Endothelial cell of umbilical vein (primary cell): Measurements from ENCODE around the gene DNAJC6. TPM values are rescaled to one million over a fixed set of nuclear protein-coding genes. Genes with fewer than 3 reads are reported as not detected.

Source experiments
- BruUV-seq: library from RNA; stranded (reverse); fragments of 400-500 nt; replicated peaks from 2 replicates; lab custom pipeline; 2021; lab: Mats Ljungman, UMichigan
- CTCF ChIA-PET: fragments of 300-600, 350-600 bp; sonication (Branson Sonifier 250); formaldehyde crosslinking; loops from one replicate; lab custom pipeline; 2021; ENCODE audit warnings: antibody characterized with exemption, inconsistent platforms; lab: Charles Lee
- POLR2A ChIA-PET: fragments of 300-600, 350-600 bp; sonication (Branson Sonifier 250); formaldehyde crosslinking; loops from one replicate; lab custom pipeline; 2021; ENCODE audit warnings: antibody characterized with exemption, inconsistent platforms; lab: Charles Lee
- DNase-seq: peaks from one replicate; pipeline ENCODE4 v3.0.0-alpha.2; 2011; ENCODE audit warnings: low read depth, low spot score
- FAIRE-seq: peaks from 2 replicates; lab custom pipeline; 2011; peaks lifted over from hg19 to GRCh38; lab: Jason Lieb, UNC
- H2AFZ ChIP-seq: 2 replicates; pipeline ENCODE4 v1.6.0; 2012; ENCODE audit warnings: low read depth, low read length, control low read depth, inconsistent platforms
- H3K27ac ChIP-seq: 2 replicates; pipeline ENCODE4 v1.5.1; 2011; ENCODE audit warnings: low read depth, mild to moderate bottlenecking, control low read depth, low read length, moderate library complexity; ENCODE audit not compliant: insufficient read depth
- H3K27me3 ChIP-seq, 2 experiments: 2 replicates each; pipeline versions ENCODE4 v1.6.0 to v1.6.1; 2011; ENCODE audit warnings: low read length in 2 of 2, mixed read lengths in 1 of 2; ENCODE audit not compliant: control insufficient read depth in 2 of 2, insufficient read depth in 2 of 2
- H3K36me3 ChIP-seq, 2 experiments: 2 replicates in 1 of 2; 3 replicates in 1 of 2; pipeline ENCODE4 v1.5.1; 2011; ENCODE audit warnings: low read length in 2 of 2, mild to moderate bottlenecking in 1 of 2, moderate library complexity in 1 of 2; ENCODE audit not compliant: control insufficient read depth in 2 of 2, insufficient read depth in 2 of 2; ENCODE audit errors: extremely low read depth in 1 of 2
- H3K4me1 ChIP-seq: 3 replicates; pipeline ENCODE4 v1.5.1; 2011; ENCODE audit warnings: mild to moderate bottlenecking, low read length; ENCODE audit not compliant: control insufficient read depth, insufficient read depth; ENCODE audit errors: extremely low read depth
- H3K4me2 ChIP-seq: 2 replicates; pipeline ENCODE4 v1.6.1; 2011; ENCODE audit warnings: low read length, control low read depth, mixed read lengths; ENCODE audit not compliant: insufficient read depth
- H3K4me3 ChIP-seq, 3 experiments: fragments of 200-600 bp in 1 of 3; sonication (generic), shearing (Covaris generic) in 1 of 3; replicated peaks in 1 of 3; 2 replicates each; pipeline ENCODE4 v1.5.1; 2011 to 2016; ENCODE audit warnings: control low read depth in 3 of 3, low read length in 3 of 3, mild to moderate bottlenecking in 2 of 3, inconsistent platforms in 1 of 3, low read depth in 1 of 3, moderate library complexity in 1 of 3; ENCODE audit not compliant: insufficient read depth in 1 of 3
- H3K79me2 ChIP-seq: 2 replicates; pipeline ENCODE4 v1.6.0; 2012; ENCODE audit warnings: low read length, inconsistent platforms; ENCODE audit not compliant: control insufficient read depth, insufficient read depth
- H3K9ac ChIP-seq: replicated peaks from 2 replicates; pipeline ENCODE3; 2011; ENCODE audit warnings: low read length, control low read depth; ENCODE audit not compliant: insufficient read depth; ENCODE audit errors: extremely low read depth
- H3K9me1 ChIP-seq: replicated peaks from 3 replicates; pipeline ENCODE4 v1.6.0; 2011; ENCODE audit warnings: mild to moderate bottlenecking, low read length; ENCODE audit not compliant: control insufficient read depth, insufficient read depth; ENCODE audit errors: extremely low read depth
- H3K9me3 ChIP-seq: replicated peaks from 2 replicates; pipeline ENCODE4 v1.5.1; 2012; ENCODE audit warnings: low read length, inconsistent platforms; ENCODE audit not compliant: control insufficient read depth, insufficient read depth
- H4K20me1 ChIP-seq: replicated peaks from 2 replicates; pipeline ENCODE3; 2011; ENCODE audit warnings: mild to moderate bottlenecking, low read length; ENCODE audit not compliant: control insufficient read depth, insufficient read depth; ENCODE audit errors: extremely low read depth
- EZH2 ChIP-seq: IDR thresholded peaks from 2 replicates; pipeline ENCODE4 v1.6.1; 2012; ENCODE audit warnings: borderline replicate concordance, low read depth, mild to moderate bottlenecking, moderate library complexity, low read length, inconsistent platforms; ENCODE audit not compliant: severe bottlenecking
- FOS ChIP-seq: IDR thresholded peaks from 2 replicates; pipeline ENCODE4 v1.6.1; 2011; ENCODE audit warnings: mild to moderate bottlenecking, low read length, moderate library complexity, borderline replicate concordance; ENCODE audit not compliant: insufficient read depth
- GATA2 ChIP-seq: IDR thresholded peaks from 2 replicates; pipeline ENCODE4 v1.7.0; 2011; ENCODE audit warnings: low read depth, mild to moderate bottlenecking, moderate library complexity, mixed read lengths, low read length; ENCODE audit not compliant: insufficient read length, insufficient read depth
- JUN ChIP-seq: IDR thresholded peaks from 2 replicates; pipeline ENCODE4 v1.6.1; 2011; ENCODE audit warnings: borderline replicate concordance, low read depth; ENCODE audit not compliant: insufficient read length, insufficient read depth
- MYC ChIP-seq: IDR thresholded peaks from one replicate; pipeline ENCODE4 v1.6.1; 2011; ENCODE audit warnings: mild to moderate bottlenecking, low read depth, low read length
- POLR2AphosphoS5 ChIP-seq: IDR thresholded peaks from 2 replicates; pipeline ENCODE4 v1.6.1; 2012; ENCODE audit warnings: low read depth, mild to moderate bottlenecking, control low read depth, low read length, moderate library complexity; ENCODE audit not compliant: insufficient read depth
- dilution Hi-C: fragments of 300-500 bp; cut with MboI; formaldehyde crosslinking; loops from one replicate; pipeline ENCODE4 v1.15.0; 2019; ENCODE audit warnings: low sequenced_read_pairs; ENCODE audit not compliant: extremely low pct_ligation_motif_present
- intact Hi-C: fragments of 100-400 bp; cut with micrococcal nuclease; formaldehyde crosslinking; loops from one replicate; pipeline ENCODE4 v1.10.0; 2022
- polyA plus RNA-seq, 4 experiments: library from polyadenylated mRNA; depleted of rRNA in 3 of 4; stranded (reverse) in 3 of 4; unstranded in 1 of 4; fragments of >200 nt; gene quantifications; 2 replicates each; pipeline versions ENCODE4 v1.2.1 to v1.2.3, GENCODE V29; 2011 to 2012; ENCODE audit warnings: missing spikeins in 1 of 4
- total RNA-seq: library from RNA; stranded (reverse); gene quantifications from 2 replicates; pipeline ENCODE4 v1.2.3, GENCODE V29; 2021
- TF ChIP-seq, protein P1 (sequence below), 2 donors: IDR thresholded peaks; 1 replicate in 1 of 2; 2 replicates in 1 of 2; pipeline ENCODE4 v1.5.1; 2011; ENCODE audit warnings: low read length in 2 of 2, mild to moderate bottlenecking in 2 of 2, moderate library complexity in 2 of 2, control low read depth in 1 of 2, inconsistent platforms in 1 of 2, low read depth in 1 of 2; ENCODE audit not compliant: insufficient read depth in 1 of 2; ENCODE audit errors: extremely low read depth in 1 of 2

DNAJC6 gene
- total and polyA plus RNA-seq, 2 donors (not counting 3 experiments of a cell fraction or from before 2014, with no cell fraction given) = 2.3 to 4.9 TPM

DNA sequence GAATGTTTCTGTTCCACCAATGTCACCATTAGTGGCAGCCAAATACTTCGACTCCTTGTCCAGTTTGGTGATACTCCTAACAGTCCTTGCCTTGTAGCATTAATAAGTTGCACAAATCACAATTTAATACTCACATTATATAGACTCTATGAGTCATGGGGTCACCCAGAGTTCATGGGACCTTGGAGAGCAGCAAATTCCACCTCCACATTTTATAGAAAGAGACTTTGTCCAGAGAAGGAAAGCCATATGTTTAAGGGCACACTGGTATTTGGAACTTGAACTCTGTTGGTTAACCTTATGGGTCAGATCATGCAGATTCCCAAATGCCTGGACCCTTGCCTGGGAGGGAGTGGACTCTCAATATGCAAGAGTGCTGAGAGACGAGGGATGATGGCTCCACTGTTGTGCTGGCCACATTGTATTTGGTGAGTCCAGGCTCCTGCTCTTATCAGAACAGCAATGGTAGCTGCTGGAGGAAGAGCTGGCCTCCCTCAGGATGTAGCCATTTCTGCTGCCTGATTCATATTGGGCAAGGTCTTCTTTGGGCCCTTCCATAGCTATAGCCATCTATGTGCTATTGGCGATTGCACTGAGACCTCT lies 30.6 kb downstream of the DNAJC6 start:
- CTCF ChIA-PET = interaction anchor here (1.2 kb wide), 1 partner anchor 14 kb away, joined by 3 read pairs; no protein-coding TSS in a partner anchor

DNA sequence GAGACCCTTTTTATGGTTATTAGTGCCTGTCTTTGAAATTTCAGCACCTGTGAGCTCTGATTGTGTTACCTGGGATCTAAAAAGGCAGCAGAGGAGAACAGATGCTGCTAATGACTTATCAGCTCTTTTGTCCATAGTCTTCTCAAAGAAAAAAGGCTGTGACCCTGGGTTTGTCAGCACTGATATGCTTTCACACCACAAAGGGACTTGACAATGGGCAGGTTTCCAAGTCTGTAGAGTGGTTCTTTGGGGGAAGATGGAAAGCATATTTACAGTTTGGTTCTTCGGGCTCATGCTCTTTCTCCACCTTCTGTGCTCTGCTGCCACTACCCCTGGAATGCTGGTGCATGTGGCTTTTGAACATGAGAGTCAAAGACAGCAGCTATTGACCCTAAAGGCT lies 32.0 kb downstream of the DNAJC6 start:
- H3K4me2 ChIP-seq = no peak overlapping the region
- no peaks in the 10 kb centered on the region for H3K79me2 ChIP-seq
- no peaks in the 10 kb centered on the region for H4K20me1 ChIP-seq
- intact Hi-C loops (no loop called here), dilution Hi-C loops (no loop called here)
- ChIA-PET POLR2A (interaction anchor here (1.0 kb wide), 1 partner anchor 20 kb away, joined by 3 read pairs; no protein-coding TSS in a partner anchor), CTCF (interaction anchor here (1.0 to 1.2 kb wide), 2 partner anchors 10 to 12 kb away, joined by 3 read pairs; no protein-coding TSS in a partner anchor)
- no peaks in the 10 kb centered on the region for H3K4me1 ChIP-seq
- no peak overlapping the region for H3K27ac ChIP-seq
- no peak for DNase-seq
- H3K4me3 ChIP-seq = no peak overlapping the region
- no peaks in the 10 kb centered on the region for H3K9me1 ChIP-seq
- H3K9ac ChIP-seq = no peak overlapping the region
- BruUV-seq = no TSS peak
- TF ChIP-seq GATA2 (no peak), MYC (no peak), EZH2 (no peak), JUN (no peak), POLR2AphosphoS5 (no peak)
- TF ChIP-seq, protein P1, sequence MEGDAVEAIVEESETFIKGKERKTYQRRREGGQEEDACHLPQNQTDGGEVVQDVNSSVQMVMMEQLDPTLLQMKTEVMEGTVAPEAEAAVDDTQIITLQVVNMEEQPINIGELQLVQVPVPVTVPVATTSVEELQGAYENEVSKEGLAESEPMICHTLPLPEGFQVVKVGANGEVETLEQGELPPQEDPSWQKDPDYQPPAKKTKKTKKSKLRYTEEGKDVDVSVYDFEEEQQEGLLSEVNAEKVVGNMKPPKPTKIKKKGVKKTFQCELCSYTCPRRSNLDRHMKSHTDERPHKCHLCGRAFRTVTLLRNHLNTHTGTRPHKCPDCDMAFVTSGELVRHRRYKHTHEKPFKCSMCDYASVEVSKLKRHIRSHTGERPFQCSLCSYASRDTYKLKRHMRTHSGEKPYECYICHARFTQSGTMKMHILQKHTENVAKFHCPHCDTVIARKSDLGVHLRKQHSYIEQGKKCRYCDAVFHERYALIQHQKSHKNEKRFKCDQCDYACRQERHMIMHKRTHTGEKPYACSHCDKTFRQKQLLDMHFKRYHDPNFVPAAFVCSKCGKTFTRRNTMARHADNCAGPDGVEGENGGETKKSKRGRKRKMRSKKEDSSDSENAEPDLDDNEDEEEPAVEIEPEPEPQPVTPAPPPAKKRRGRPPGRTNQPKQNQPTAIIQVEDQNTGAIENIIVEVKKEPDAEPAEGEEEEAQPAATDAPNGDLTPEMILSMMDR (IDR thresholded peaks at IDR 0.05; ENCODE audit: extremely low read depth in 1 of 2, insufficient read depth in 1 of 2, low read depth in 1 of 2, low read length in 2 of 2) = no peak
- no peaks in the 10 kb centered on the region for H3K27me3 ChIP-seq
- FAIRE-seq = no peak
- H3K36me3 ChIP-seq = no peaks in the 10 kb centered on the region
- H2AFZ ChIP-seq = no peak overlapping the region
- H3K9me3 ChIP-seq = no peaks in the 10 kb centered on the region

More for the DNA sequence above, 30.6 kb downstream of the DNAJC6 start:
- Histone ChIP-seq H3K27ac (no peak overlapping the region), H4K20me1 (no peaks in the 10 kb centered on the region), H3K79me2 (no peaks in the 10 kb centered on the region), H3K9me1 (no peaks in the 10 kb centered on the region), H3K4me3 (no peak overlapping the region), H3K4me2 (no peak overlapping the region), H3K9me3 (no peaks in the 10 kb centered on the region), H3K4me1 (no peaks in the 10 kb centered on the region), H3K27me3 (no peaks in the 10 kb centered on the region), H3K36me3 (no peaks in the 10 kb centered on the region), H3K9ac (no peak overlapping the region), H2AFZ (no peak overlapping the region)
- POLR2A ChIA-PET = no interaction called here
- DNase-seq = peak; percentile 21
- dilution Hi-C loops (no loop called here), intact Hi-C loops (no loop called here)
- FAIRE-seq = no peak
- TF ChIP-seq FOS (peak; percentile 68), JUN (peak; percentile 25), MYC (no peak)
- no TSS peak for BruUV-seq
